Glomerular endothelial cell (primary cell): Measurements from ENCODE around the gene CFAP92. TPM values are rescaled to one million over a fixed set of nuclear protein-coding genes. Genes with fewer than 3 reads are reported as not detected.

ENCODE experiments used
- DNase-seq: peaks from one replicate; pipeline ENCODE4 v3.0.0-alpha.2; 2011; ENCODE audit warnings: low read depth, low spot score; ENCODE audit errors: extremely low read depth
- total RNA-seq: library from RNA; depleted of rRNA; stranded (reverse); fragments of >200 nt; gene quantifications from 2 replicates; pipeline ENCODE4 v1.2.3, GENCODE V29; 2015

CFAP92 gene
- total RNA-seq, 1 donor from 2014 or later = 1.7 TPM

GRCh38 chr3:129026728-129027543 is 33.1 kb upstream of the CFAP92 start:
- no peak for DNase-seq

- no peak for DNase-seq
Measured at GRCh38 chr3:129025691-129026435, 32.0 kb upstream of the CFAP92 start.

GRCh38 chr3:129025108-129025507 is 31.2 kb upstream of the CFAP92 start:
- no peak for DNase-seq

- DNase-seq = no peak
Measured at GRCh38 chr3:129023909-129024308, 30.0 kb upstream of the CFAP92 start.

GRCh38 chr3:129023008-129023358 is 29.1 kb upstream of the CFAP92 start:
- no peak for DNase-seq

GRCh38 chr3:129022114-129023007 is 28.5 kb upstream of the CFAP92 start:
- no peak for DNase-seq

- DNase-seq = no peak
Measured at GRCh38 chr3:129021140-129021551, 27.3 kb upstream of the CFAP92 start.

GRCh38 chr3:129020691-129021090 is 26.8 kb upstream of the CFAP92 start:
- no peak for DNase-seq

GRCh38 chr3:129019266-129019665 is 25.4 kb upstream of the CFAP92 start:
- DNase-seq = no peak

GRCh38 chr3:129018751-129019150 is 24.9 kb upstream of the CFAP92 start:
- no peak for DNase-seq

- DNase-seq = no peak
Measured at GRCh38 chr3:129018271-129018670, 24.4 kb upstream of the CFAP92 start.

- DNase-seq = no peak
Measured at GRCh38 chr3:129017484-129017899, 23.6 kb upstream of the CFAP92 start.

- no peak for DNase-seq
Measured at GRCh38 chr3:129016720-129017483, 23.0 kb upstream of the CFAP92 start.

GRCh38 chr3:129016356-129016719 is 22.5 kb upstream of the CFAP92 start:
- DNase-seq = no peak

GRCh38 chr3:129015388-129016105 is 21.7 kb upstream of the CFAP92 start:
- DNase-seq = peak; percentile 84

GRCh38 chr3:129014793-129015345 is 21.0 kb upstream of the CFAP92 start:
- DNase-seq = no peak

GRCh38 chr3:129014148-129014547 is 20.3 kb upstream of the CFAP92 start:
- DNase-seq = no peak

GRCh38 chr3:129013491-129013891 is 19.6 kb upstream of the CFAP92 start:
- no peak for DNase-seq

- no peak for DNase-seq
Measured at GRCh38 chr3:129010310-129010956, 16.6 kb upstream of the CFAP92 start.
